Fibroblast of upper back skin (primary cell): ENCODE measurements around the gene VAPA.

Experiments
- DNase-seq: peaks from one replicate; pipeline ENCODE4 v3.0.0-alpha.2; 2013

VAPA gene, protein sequence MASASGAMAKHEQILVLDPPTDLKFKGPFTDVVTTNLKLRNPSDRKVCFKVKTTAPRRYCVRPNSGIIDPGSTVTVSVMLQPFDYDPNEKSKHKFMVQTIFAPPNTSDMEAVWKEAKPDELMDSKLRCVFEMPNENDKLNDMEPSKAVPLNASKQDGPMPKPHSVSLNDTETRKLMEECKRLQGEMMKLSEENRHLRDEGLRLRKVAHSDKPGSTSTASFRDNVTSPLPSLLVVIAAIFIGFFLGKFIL

DNA sequence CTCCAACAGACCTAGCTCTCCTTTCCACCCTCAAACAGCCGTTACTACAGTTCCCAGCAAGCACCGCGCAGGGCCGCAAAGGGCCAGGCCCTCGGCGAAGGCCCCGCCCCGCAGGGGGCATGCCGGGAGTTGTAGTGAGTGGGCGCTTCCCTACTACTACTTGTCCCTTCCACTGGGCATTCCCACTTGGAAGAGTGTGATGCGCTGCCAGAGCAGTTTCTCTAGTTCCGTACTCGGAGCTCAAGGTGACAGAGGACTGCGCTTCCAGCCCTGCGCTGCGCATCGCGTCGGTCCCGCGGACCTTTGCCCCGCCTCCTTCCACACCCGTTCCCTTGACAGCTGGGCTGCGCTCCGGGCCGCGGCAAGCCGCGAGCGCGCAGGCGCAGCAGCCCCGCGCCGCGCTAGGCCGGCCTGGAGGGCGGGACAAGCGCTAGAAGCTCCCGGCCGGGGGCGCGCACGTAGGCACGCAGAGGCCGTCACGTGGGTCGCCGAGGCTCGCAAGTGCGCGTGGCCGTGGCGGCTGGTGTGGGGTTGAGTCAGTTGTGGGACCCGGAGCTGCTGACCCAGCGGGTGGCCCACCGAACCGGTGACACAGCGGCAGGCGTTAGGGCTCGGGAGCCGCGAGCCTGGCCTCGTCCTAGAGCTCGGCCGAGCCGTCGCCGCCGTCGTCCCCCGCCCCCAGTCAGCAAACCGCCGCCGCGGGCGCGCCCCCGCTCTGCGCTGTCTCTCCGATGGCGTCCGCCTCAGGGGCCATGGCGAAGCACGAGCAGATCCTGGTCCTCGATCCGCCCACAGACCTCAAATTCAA, at the start of gene VAPA:
Gene VAPA (plus strand): TSS at position 491 of the 808 bp plus-strand sequence. CDS start 241 bp downstream, at position 732.
- peak; percentile 94 for DNase-seq

- DNase-seq, result no peak
These were observed 47.9 kb upstream of the VAPA start for GRCh38 chr18:9865764-9866490.

GRCh38 chr18:9866627-9867026, 47.2 kb upstream of the VAPA start:
- DNase-seq, result no peak

- DNase-seq, result no peak
These were observed 46.7 kb upstream of the VAPA start for GRCh38 chr18:9867071-9867594.

GRCh38 chr18:9868857-9869714, 44.7 kb upstream of the VAPA start:
- DNase-seq, result no peak

DNA sequence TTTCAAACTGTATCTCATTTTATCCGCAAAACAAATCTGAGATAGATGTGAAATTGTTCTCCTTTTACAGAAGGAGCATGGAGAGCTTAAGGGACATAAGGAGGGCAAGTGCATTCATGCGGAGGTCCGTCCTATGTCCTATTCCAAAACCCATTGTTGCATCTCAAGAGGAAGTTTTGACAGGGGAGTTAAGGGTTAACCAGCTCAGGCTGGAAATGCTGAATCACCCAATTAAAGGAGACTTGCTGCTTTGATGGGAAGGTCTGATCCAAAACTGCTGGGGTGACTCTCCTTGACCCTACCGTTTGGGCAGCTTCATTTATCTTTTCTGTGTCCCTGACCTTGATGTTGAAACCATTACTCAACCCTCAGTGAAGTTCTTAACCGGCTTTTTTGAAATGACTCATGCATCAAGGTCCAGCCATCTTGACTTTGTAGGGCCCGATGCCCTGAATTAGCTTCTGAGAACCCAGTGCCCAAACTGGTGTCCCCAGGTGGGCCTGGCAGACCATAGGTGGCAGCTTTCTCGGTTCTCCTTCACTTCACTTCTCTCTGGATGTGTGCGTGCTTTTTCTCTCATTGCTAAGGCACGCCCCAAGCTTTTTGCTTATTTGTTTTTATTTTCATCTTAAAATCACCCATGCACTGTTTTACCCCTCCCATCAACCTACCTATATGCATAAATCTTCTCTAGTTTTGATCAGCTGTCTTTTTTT, 43.9 kb upstream of the VAPA start:
- peak; percentile 80 for DNase-seq

DNA sequence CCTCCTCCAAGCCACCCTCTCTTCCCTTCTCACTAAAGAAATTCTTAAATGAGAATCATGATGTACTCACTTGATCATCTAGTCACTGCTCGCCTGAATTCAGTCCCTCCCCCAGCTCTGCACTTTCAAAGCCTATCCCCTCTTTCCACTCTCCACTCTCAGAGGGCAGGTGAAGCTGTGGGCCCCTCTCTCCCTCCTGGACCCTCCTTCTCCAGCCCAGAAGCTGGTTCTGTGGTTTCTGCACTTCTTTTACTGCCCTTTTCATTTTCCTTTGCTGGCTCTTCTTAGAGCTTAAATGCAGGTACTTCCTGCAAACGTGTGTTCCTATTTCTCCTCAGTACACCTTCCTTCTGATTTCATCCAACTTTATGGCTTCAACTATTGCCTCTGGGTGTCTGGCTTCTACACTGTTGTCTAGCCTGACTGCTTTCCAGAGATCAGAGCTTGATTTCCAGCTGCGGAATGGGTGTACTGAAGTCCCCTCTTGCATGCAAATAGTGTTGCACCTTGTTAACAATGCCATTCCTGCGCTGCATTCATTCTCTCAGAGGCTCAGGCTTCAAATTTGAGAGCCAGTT, 43.3 kb upstream of the VAPA start:
- DNase-seq, result no peak

- DNase-seq, result no peak
These were observed 42.5 kb upstream of the VAPA start for GRCh38 chr18:9871244-9871746.

- DNase-seq, result no peak
These were observed 41.0 kb upstream of the VAPA start for GRCh38 chr18:9872823-9873222.

GRCh38 chr18:9874728-9875127, 39.1 kb upstream of the VAPA start:
- peak; percentile 21 for DNase-seq

GRCh38 chr18:9876212-9876866, 37.5 kb upstream of the VAPA start:
- no peak for DNase-seq

DNA sequence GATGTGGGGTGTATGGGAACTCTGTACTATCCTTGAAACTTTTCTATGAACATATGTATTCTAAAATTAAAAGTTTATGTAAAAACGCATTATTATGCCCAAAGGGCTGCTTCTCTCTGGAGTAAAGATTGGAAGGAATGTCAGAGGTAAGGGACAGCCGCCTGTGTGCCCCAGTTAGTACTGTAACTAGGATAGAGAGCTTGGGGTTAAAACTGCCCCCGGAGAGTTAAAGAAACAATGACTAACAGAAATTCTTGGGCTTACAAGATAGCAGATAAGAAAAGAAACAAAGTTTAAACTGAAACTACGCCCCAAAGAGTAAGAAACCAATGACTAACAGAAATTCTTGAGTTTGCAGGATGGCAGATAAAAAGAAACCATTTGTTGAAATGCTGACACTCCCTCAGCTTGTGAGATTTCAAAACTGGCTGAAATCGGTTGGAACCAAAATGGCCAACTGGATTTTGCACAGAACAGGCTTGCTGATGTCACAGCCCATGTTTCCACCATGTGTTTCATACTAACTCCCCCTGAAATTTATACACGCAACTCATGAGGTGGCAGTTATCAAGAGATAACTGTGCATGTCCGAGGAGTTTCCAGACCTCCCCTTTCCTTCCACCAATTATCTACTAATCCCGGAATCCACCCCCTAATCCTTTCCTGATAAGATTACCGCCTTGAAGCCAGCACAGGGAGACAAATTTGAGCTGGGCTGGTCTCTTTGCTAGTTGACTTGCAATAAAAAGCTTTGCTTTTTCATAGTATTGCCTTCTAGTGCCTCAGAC, 36.8 kb upstream of the VAPA start:
- DNase-seq, result peak; percentile 82

DNA sequence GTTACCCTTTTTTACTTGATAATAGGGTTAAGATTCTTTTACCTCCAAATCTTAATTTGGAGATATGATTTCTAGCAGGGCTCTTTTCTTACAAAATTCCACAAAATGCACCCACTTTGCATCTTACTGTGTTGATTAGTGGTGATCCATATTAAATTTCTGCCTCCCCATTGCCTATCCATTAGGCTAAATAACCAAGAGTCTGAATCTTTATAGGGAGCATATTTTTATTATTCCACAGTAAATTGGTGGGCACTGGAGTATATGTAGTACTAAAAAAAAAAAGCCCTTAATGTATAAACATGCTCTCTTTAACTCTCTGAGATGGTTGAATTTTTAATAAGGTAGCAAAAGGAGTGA, 36.2 kb upstream of the VAPA start:
- no peak for DNase-seq

- DNase-seq, result no peak
These were observed 35.7 kb upstream of the VAPA start for GRCh38 chr18:9878095-9878494.

DNA sequence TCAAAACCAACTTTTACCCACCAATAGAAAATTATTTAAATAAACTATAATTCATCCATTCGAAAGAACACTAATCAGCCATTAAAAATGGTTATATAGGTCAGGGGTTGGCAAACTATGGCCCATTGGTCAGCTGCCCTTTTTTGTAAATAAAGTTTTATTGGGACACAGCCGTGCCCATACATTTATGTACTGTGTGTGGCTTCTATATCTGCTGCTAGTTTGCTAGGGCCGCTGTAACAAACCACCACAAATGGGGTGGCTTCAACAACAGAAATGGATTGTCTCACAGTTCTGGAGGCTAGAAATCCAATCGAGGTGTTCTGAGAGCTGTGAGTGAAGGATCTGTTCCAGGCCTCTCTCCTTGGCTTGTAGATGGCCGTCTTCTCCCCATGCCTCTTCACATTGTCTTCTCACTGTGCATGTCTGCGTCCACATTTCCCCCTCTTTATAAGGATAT, 35.0 kb upstream of the VAPA start:
- DNase-seq, result no peak

DNA sequence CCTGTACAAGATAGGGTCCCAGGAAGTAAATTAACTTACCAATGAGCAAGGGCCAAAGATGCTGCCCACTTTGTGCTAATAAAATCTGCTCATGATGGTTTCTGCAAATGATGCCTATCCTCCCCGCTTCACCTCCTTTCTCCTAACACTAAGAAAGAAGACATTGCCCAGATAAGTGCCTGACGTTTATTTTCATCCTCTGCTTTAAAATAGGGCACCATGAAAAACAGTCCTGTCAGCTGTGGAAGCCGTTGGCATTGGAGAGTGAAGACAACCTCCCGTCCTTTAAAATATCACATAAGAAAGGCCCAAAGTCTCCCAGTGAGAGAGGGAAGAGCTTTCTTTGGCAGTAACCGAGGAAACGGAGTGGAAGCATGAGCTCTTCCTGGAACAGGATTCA, 29.7 kb upstream of the VAPA start:
- no peak for DNase-seq

GRCh38 chr18:9884532-9885140, 29.2 kb upstream of the VAPA start:
- no peak for DNase-seq

- no peak for DNase-seq
These were observed 28.4 kb upstream of the VAPA start, which contains the start of gene TXNDC2 for GRCh38 chr18:9885170-9886004. Gene TXNDC2 (plus strand): TSS chr18:9885973. CDS start chr18:9886681, 708 bp downstream.
